AG04449 (cell line): ENCODE data around the gene TNFAIP2.

Source experiments
- CTCF ChIA-PET: fragments of 350-600 bp; formaldehyde crosslinking; extraction: SDS; loops from one replicate; lab custom pipeline; 2021; ENCODE audit warnings: antibody characterized with exemption; lab: Yijun Ruan, JAX
- POLR2A ChIA-PET: fragments of 400-600, 350-600 bp; formaldehyde crosslinking; extraction: SDS; loops from one replicate; lab custom pipeline; 2020; ENCODE audit warnings: antibody characterized with exemption, inconsistent platforms; lab: Yijun Ruan, JAX
- DNase-seq: peaks from one replicate; pipeline ENCODE4 v3.0.0-alpha.2; 2010; ENCODE audit warnings: low read depth, low spot score
- H3K4me3 ChIP-seq: 2 replicates; pipeline ENCODE4 v1.5.1; 2011; ENCODE audit warnings: low read depth, mild to moderate bottlenecking, control low read depth, low read length
- CTCF ChIP-seq: IDR thresholded peaks from one replicate; pipeline ENCODE4 v1.5.1; 2011; ENCODE audit warnings: mild to moderate bottlenecking, moderate library complexity, low read length, control low read depth, inconsistent platforms; ENCODE audit not compliant: insufficient read depth; ENCODE audit errors: missing control alignments

The TNFAIP2 gene

DNA sequence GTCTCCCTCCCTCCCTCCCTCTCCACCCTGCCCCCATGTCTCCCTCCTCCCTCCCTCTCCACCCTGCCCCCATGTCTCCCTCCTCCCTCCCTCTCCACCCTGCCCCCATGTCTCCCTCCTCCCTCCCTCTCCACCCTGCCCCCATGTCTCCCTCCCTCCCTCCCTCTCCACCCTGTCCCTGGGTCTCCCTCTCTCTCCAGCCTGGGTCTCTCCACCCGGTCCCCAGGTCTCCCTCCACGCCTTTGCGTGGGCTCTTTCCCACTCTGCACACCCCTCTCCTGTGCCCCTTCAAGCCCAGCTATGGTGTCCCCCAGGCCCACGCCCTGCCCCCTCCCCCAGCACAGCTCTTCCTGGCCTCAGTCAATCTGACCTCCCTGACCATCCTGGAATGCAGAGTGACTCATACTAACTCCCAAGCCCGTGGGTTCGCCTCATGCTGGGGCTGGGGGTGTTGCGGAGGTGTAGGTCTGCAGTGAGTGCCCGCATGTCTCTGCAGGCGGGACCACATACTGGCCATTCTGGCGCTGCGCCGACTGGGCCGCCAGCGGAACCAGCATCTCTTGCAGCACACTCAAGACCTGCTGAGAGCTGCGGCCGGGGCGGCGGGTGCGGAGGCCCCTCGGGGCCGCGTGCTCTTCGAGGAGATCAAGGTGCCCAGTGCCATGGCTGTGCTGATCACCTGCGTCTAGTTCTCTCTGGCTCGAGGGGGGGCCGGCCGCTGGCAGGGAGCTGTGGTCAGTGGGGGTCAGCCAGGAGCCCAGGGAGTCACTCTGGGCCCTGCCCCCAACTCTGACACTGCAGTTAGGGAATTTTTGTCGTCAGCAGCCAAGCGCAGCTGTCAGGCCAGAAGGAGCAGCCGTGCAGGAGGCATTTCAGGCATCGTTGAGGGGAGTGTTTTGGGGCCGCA, 13.5 kb upstream of the TNFAIP2 start:
- ChIA-PET POLR2A (no interaction called here), CTCF (interaction anchor here (1.1 to 3.5 kb wide), 10 partner anchors 9 to 184 kb away, joined by 3 to 14 read pairs (median 3); no protein-coding TSS in a partner anchor)
- no peak for DNase-seq
- H3K4me3 ChIP-seq, result no peak overlapping the region
- no peak for TF ChIP-seq CTCF

GRCh38 chr14:103110681-103111231, 12.5 kb upstream of the TNFAIP2 start:
- no peak overlapping the region for H3K4me3 ChIP-seq
- TF ChIP-seq CTCF, result no peak
- ChIA-PET POLR2A (no interaction called here), CTCF (interaction anchor here (1.1 to 3.5 kb wide), 5 partner anchors 36 to 183 kb away, joined by 3 to 14 read pairs (median 11); no protein-coding TSS in a partner anchor)
- no peak for DNase-seq

GRCh38 chr14:103111232-103111868, 11.9 kb upstream of the TNFAIP2 start:
- CTCF ChIA-PET, result interaction anchor here (1.1 to 3.5 kb wide), 4 partner anchors 36 to 182 kb away, joined by 3 to 14 read pairs (median 12); no protein-coding TSS in a partner anchor
- POLR2A ChIA-PET, result no interaction called here
- TF ChIP-seq CTCF, result no peak
- H3K4me3 ChIP-seq, result no peak overlapping the region
- DNase-seq, result no peak

DNA sequence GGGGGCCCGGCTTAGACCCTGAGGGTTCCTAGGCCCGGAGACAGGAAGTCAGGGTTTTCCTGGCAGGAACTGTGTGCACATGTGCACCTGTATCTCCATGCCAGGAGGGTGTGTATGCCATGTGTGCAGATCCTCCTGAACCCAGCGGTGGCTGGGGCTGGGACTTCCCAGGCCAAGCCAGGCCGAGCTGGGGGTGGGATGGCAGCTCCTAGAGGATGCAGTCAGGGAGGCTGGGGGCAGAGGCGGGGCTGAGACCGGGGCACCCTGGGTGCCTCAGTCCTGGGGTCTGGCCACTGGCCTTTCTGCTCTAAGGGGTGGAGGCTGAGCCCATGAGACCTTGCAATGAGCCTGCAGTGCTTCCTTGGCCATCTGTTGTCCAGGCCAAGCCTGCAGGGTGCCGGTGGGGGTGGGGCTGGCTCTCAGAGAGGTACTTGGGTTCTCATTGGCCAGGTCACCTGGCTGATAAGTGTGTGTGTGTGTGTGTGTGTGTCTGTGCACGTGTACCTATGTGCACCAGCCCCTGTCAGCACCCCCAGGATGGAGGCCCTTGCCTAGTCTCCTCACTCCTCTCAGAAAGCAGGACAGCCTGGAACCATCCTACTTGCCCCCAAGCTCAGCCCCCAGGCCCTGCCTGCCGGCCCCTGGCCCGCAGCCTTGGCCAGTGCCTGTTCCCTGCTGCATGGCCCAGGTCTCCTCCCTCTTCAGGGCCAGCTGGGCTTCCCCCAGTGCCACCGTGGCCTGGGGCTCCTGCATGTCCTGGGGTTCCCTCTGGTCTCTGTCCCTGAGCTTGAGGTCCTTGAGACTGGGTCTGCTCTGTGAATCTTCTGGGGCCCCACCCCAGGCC, 10.6 kb upstream of the TNFAIP2 start:
- no peak overlapping the region for H3K4me3 ChIP-seq
- no peak for DNase-seq
- CTCF ChIA-PET, result interaction anchor here (1.5 kb wide), 1 partner anchor 8 kb away, joined by 6 read pairs; no protein-coding TSS in a partner anchor
- POLR2A ChIA-PET, result no interaction called here
- TF ChIP-seq CTCF, result no peak

DNA sequence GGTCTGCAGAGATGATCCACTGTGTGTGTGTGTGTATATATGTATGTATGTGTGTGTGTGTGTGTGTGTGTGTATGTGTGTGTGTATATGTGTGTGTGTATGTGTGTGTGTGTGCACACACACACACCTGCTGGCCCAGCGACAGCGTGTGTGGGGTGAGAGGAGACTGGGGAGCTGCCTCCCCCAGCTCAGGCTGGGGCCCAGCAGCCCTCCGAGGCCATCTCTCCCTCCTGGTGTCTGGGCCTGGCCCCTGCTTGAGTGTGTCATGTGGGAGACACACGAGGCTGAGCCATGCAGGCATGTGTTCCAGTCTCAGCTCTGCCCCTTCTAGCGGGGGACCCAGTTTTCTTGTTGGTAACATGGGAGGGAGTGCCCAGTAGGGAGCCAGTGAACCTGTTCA, 10.0 kb upstream of the TNFAIP2 start:
- CTCF ChIA-PET, result interaction anchor here (1.5 kb wide), 1 partner anchor 8 kb away, joined by 6 read pairs; no protein-coding TSS in a partner anchor

More for the DNA sequence above, 10.0 kb upstream of the TNFAIP2 start:
- POLR2A ChIA-PET, result no interaction called here
- H3K4me3 ChIP-seq, result no peak overlapping the region
- TF ChIP-seq CTCF, result no peak
- no peak for DNase-seq
